Measurements from ENCODE around the gene KPNA6.

Gene KPNA6

GRCh38 chr1:32180186-32181060 is 72.6 kb downstream of the KPNA6 start:
- no peak for TF ChIP-seq REST (IDR thresholded peaks at IDR 0.05; ENCODE audit: insufficient read depth in 1 of 2, low read depth in 2 of 2, low read length in 2 of 2)
- no peak for TF ChIP-seq FOXP2 (optimal IDR thresholded peaks at IDR 0.05; ENCODE audit: borderline replicate concordance, extremely low read depth, extremely low read length, insufficient read depth)
- TF ChIP-seq SIN3A (IDR thresholded peaks at IDR 0.05; ENCODE audit: borderline replicate concordance, insufficient read depth, low read length), result no peak
- no peak for TF ChIP-seq TAF1 (IDR thresholded peaks at IDR 0.05; ENCODE audit: borderline replicate concordance, insufficient read depth, low read length)
- no peak for TF ChIP-seq POLR2AphosphoS5 (IDR thresholded peaks at IDR 0.05; ENCODE audit: low read depth, low read length)

GRCh38 chr1:32181065-32181464 is 73.2 kb downstream of the KPNA6 start:
- TF ChIP-seq FOXP2 (optimal IDR thresholded peaks at IDR 0.05; ENCODE audit: borderline replicate concordance, extremely low read depth, extremely low read length, insufficient read depth), result no peak
- TF ChIP-seq REST (IDR thresholded peaks at IDR 0.05; ENCODE audit: insufficient read depth in 1 of 2, low read depth in 2 of 2, low read length in 2 of 2), result no peak
- TF ChIP-seq SIN3A (IDR thresholded peaks at IDR 0.05; ENCODE audit: borderline replicate concordance, insufficient read depth, low read length), result no peak
- no peak for TF ChIP-seq TAF1 (IDR thresholded peaks at IDR 0.05; ENCODE audit: borderline replicate concordance, insufficient read depth, low read length)

GRCh38 chr1:32181563-32181962 is 73.7 kb downstream of the KPNA6 start:
- TF ChIP-seq SIN3A (IDR thresholded peaks at IDR 0.05; ENCODE audit: borderline replicate concordance, insufficient read depth, low read length), result no peak
- no peak for TF ChIP-seq FOXP2 (optimal IDR thresholded peaks at IDR 0.05; ENCODE audit: borderline replicate concordance, extremely low read depth, extremely low read length, insufficient read depth)
- no peak for TF ChIP-seq REST (IDR thresholded peaks at IDR 0.05; ENCODE audit: insufficient read depth in 1 of 2, low read depth in 2 of 2, low read length in 2 of 2)
- no peak for TF ChIP-seq POLR2AphosphoS5 (IDR thresholded peaks at IDR 0.05; ENCODE audit: low read depth, low read length)
- no peak for TF ChIP-seq TAF1 (IDR thresholded peaks at IDR 0.05; ENCODE audit: borderline replicate concordance, insufficient read depth, low read length)

GRCh38 chr1:32182060-32182459 is 74.2 kb downstream of the KPNA6 start:
- no peak for TF ChIP-seq TAF1 (IDR thresholded peaks at IDR 0.05; ENCODE audit: borderline replicate concordance, insufficient read depth, low read length)
- TF ChIP-seq SIN3A (IDR thresholded peaks at IDR 0.05; ENCODE audit: borderline replicate concordance, insufficient read depth, low read length), result no peak
- no peak for TF ChIP-seq REST (IDR thresholded peaks at IDR 0.05; ENCODE audit: insufficient read depth in 1 of 2, low read depth in 2 of 2, low read length in 2 of 2)
- no peak for TF ChIP-seq FOXP2 (optimal IDR thresholded peaks at IDR 0.05; ENCODE audit: borderline replicate concordance, extremely low read depth, extremely low read length, insufficient read depth)
- TF ChIP-seq POLR2AphosphoS5 (IDR thresholded peaks at IDR 0.05; ENCODE audit: low read depth, low read length), result no peak

Measured in PFSK-1 (cell line).